Measurements from ENCODE around the gene RPGRIP1L. TPM values are rescaled to one million over a fixed set of nuclear protein-coding genes. Genes with fewer than 3 reads are reported as not detected.

RPGRIP1L gene
- total RNA-seq, 1 experiment from 2014 or later: 10.3 TPM

DNA sequence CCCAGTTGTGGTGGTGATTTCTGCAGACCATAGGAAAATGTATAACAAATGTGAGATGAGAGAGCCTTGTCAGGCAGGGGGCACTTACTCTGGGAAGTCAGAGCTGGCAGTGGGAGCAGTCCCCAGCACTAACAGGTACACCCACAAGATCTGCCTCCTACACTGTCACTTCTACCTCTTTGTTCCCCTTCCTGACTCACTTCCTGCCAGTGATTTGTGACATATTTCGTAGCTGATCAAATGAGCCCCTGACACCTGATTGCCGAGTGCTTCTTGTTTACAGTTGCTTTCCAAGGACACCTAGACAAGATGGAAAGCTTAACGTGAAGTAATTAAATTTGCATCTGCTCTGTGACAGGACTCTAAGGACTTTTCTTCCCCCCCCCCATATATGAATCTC is 40.8 kb upstream of the RPGRIP1L start:
- no TSS peak for BruUV-seq (replicated peaks)
- Histone ChIP-seq H3K4me2 (ENCODE audit: low read length) (peak overlapping the region; percentile 67), H3K9me3 (ENCODE audit: control insufficient read depth in 1 of 2, insufficient read depth in 1 of 2, low read depth in 1 of 2, low read length in 2 of 2) (peaks cover 0 to 5% of the 10 kb centered on the region in 2 experiments; a peak in 2 of 4 replicates), H4K20me1 (ENCODE audit: insufficient read depth) (no peaks in the 10 kb centered on the region), H3K27me3 (ENCODE audit: insufficient read depth, low read length) (no peaks in the 10 kb centered on the region), H3K27ac (ENCODE audit: low read depth, low read length) (no peak overlapping the region), H3K4me1 (ENCODE audit: control insufficient read depth in 1 of 2, insufficient read depth in 2 of 2, low read length in 2 of 2) (peaks cover 26 to 28% of the 10 kb centered on the region in 2 experiments), H3K9me2 (ENCODE audit: insufficient read depth) (no peaks in the 10 kb centered on the region), H3K9ac (ENCODE audit: low read length) (no peak overlapping the region), H2AFZ (ENCODE audit: low read depth, low read length, poor library complexity, severe bottlenecking) (no peak overlapping the region), H3K4me3 (replicated peaks in 1 of 2; ENCODE audit: low read depth in 1 of 2, low read length in 2 of 2) (0 out of 4 replicates have a peak overlapping the region, but pooled peaks of 1 of the 2 experiments have one; percentile 9), H3K36me3 (ENCODE audit: control insufficient read depth in 1 of 2, insufficient read depth in 2 of 2, low read length in 2 of 2) (no peaks in the 10 kb centered on the region), H3K79me2 (ENCODE audit: insufficient read depth, low read length) (peaks cover 40% of the 10 kb centered on the region)
- RAD21 ChIA-PET (ENCODE audit: low non-redundant PET in 1 of 2, low total read pairs in 2 of 2, uncharacterized antibody in 2 of 2, unreplicated experiment in 2 of 2): no interaction called here
- TF ChIP-seq ZFX (IDR thresholded peaks at IDR 0.05) (no peak), EGR1 (IDR thresholded peaks at IDR 0.05; ENCODE audit: low read depth) (peak; percentile 51), POLR2A (IDR thresholded peaks at IDR 0.05; ENCODE audit: borderline replicate concordance, extremely low read depth, insufficient read depth, insufficient read length) (no peak), FOSL1 (IDR thresholded peaks at IDR 0.05; ENCODE audit: low read depth) (0 out of 2 replicates have a peak, but pooled peaks have one; percentile 40), SIN3A (IDR thresholded peaks at IDR 0.05; ENCODE audit: low read depth) (no peak), JUND (IDR thresholded peaks at IDR 0.05) (peak; percentile 53), SP1 (IDR thresholded peaks at IDR 0.05; ENCODE audit: low read depth) (peak; percentile 34; the same call in 1 of the 2 replicates), TCF7L2 (IDR thresholded peaks at IDR 0.05; ENCODE audit: borderline replicate concordance, extremely low read depth, insufficient read depth, insufficient read length) (peak; percentile 65)
- TF ChIP-seq, protein P1, sequence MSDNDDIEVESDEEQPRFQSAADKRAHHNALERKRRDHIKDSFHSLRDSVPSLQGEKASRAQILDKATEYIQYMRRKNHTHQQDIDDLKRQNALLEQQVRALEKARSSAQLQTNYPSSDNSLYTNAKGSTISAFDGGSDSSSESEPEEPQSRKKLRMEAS (IDR thresholded peaks at IDR 0.05): no peak
- TF ChIP-seq, protein P2, sequence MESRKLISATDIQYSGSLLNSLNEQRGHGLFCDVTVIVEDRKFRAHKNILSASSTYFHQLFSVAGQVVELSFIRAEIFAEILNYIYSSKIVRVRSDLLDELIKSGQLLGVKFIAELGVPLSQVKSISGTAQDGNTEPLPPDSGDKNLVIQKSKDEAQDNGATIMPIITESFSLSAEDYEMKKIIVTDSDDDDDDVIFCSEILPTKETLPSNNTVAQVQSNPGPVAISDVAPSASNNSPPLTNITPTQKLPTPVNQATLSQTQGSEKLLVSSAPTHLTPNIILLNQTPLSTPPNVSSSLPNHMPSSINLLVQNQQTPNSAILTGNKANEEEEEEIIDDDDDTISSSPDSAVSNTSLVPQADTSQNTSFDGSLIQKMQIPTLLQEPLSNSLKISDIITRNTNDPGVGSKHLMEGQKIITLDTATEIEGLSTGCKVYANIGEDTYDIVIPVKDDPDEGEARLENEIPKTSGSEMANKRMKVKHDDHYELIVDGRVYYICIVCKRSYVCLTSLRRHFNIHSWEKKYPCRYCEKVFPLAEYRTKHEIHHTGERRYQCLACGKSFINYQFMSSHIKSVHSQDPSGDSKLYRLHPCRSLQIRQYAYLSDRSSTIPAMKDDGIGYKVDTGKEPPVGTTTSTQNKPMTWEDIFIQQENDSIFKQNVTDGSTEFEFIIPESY (IDR thresholded peaks at IDR 0.05; ENCODE audit: extremely low read depth, insufficient replicate concordance, low read length): no peak
- TF ChIP-seq, protein P3, sequence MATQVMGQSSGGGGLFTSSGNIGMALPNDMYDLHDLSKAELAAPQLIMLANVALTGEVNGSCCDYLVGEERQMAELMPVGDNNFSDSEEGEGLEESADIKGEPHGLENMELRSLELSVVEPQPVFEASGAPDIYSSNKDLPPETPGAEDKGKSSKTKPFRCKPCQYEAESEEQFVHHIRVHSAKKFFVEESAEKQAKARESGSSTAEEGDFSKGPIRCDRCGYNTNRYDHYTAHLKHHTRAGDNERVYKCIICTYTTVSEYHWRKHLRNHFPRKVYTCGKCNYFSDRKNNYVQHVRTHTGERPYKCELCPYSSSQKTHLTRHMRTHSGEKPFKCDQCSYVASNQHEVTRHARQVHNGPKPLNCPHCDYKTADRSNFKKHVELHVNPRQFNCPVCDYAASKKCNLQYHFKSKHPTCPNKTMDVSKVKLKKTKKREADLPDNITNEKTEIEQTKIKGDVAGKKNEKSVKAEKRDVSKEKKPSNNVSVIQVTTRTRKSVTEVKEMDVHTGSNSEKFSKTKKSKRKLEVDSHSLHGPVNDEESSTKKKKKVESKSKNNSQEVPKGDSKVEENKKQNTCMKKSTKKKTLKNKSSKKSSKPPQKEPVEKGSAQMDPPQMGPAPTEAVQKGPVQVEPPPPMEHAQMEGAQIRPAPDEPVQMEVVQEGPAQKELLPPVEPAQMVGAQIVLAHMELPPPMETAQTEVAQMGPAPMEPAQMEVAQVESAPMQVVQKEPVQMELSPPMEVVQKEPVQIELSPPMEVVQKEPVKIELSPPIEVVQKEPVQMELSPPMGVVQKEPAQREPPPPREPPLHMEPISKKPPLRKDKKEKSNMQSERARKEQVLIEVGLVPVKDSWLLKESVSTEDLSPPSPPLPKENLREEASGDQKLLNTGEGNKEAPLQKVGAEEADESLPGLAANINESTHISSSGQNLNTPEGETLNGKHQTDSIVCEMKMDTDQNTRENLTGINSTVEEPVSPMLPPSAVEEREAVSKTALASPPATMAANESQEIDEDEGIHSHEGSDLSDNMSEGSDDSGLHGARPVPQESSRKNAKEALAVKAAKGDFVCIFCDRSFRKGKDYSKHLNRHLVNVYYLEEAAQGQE (IDR thresholded peaks at IDR 0.05; ENCODE audit: low read depth): no peak
- peak; percentile 51; the same call in 1 of the 2 replicates for ATAC-seq
- POLR2A ChIA-PET: interaction anchor here (1.0 kb wide), 1 partner anchor 73 kb away, joined by 3 read pairs; no protein-coding TSS in a partner anchor
- intact Hi-C loops (cut with micrococcal nuclease): no loop called here
- CTCF ChIA-PET: interaction anchor here (0.7 to 2.8 kb wide), 6 partner anchors 9 to 880 kb away, joined by 3 to 24 read pairs (median 4); no protein-coding TSS in a partner anchor
- no peak for DNase-seq (ENCODE audit: low read depth, low spot score)

Measured in HCT116 (cell line).